Myocyte (in vitro differentiated cells): Measurements from ENCODE around the gene NT5DC1. TPM values are rescaled to one million over a fixed set of nuclear protein-coding genes. Genes with fewer than 3 reads are reported as not detected.

Source experiments
- total RNA-seq: library from RNA; depleted of rRNA; stranded (reverse); fragments of >200 nt; gene quantifications from 2 replicates; pipeline ENCODE4 v1.2.3, GENCODE V29; 2014

Gene NT5DC1
- total RNA-seq, 1 donor from 2014 or later, result 13.1 TPM

Other genes with a start within 250 kb of the NT5DC1 start
- 8.9 and 10.1 TPM in 2 replicates for gene FRK, start 40.0 kb upstream of the NT5DC1 start, total RNA-seq
- gene COL10A1, start 25.3 kb downstream of the NT5DC1 start, total RNA-seq, result 1.9 and 2.8 TPM in 2 replicates
- gene TSPYL4, start 153.2 kb downstream of the NT5DC1 start, total RNA-seq, result 30.4 and 34.9 TPM in 2 replicates
- 67.1 and 90.6 TPM in 2 replicates for gene TSPYL1, start 179.1 kb downstream of the NT5DC1 start, total RNA-seq